ENCODE data around the gene MXRA7.

MXRA7 gene

GRCh38 chr17:76691379-76692191 lies 19.2 kb downstream of the MXRA7 start:
- DNase-seq = no peak

- no peak for DNase-seq
Observed at GRCh38 chr17:76690596-76691280, 20.0 kb downstream of the MXRA7 start.

- no peak for DNase-seq
Observed at GRCh38 chr17:76689859-76690258, 20.9 kb downstream of the MXRA7 start.

- no peak for DNase-seq
Observed at GRCh38 chr17:76688165-76688622, 22.6 kb downstream of the MXRA7 start.

- no peak for DNase-seq
Observed at GRCh38 chr17:76687298-76688164, 23.2 kb downstream of the MXRA7 start.

GRCh38 chr17:76686538-76687297 lies 24.0 kb downstream of the MXRA7 start:
- no peak for DNase-seq

- no peak for DNase-seq
Observed at GRCh38 chr17:76685846-76686245, 24.9 kb downstream of the MXRA7 start.

- no peak for DNase-seq
Observed at GRCh38 chr17:76685366-76685765, 25.4 kb downstream of the MXRA7 start.

- no peak for DNase-seq
Observed at GRCh38 chr17:76684756-76685155, 26.0 kb downstream of the MXRA7 start.

GRCh38 chr17:76683921-76684745 lies 26.6 kb downstream of the MXRA7 start:
- no peak for DNase-seq

- DNase-seq = no peak
Observed at GRCh38 chr17:76683011-76683755, 27.6 kb downstream of the MXRA7 start.

- DNase-seq = no peak
Observed at GRCh38 chr17:76682296-76682695, 28.5 kb downstream of the MXRA7 start.

GRCh38 chr17:76681222-76682137 lies 29.3 kb downstream of the MXRA7 start:
- peak; percentile 59 for DNase-seq

- DNase-seq = no peak
Observed at GRCh38 chr17:76679239-76679638, 31.5 kb downstream of the MXRA7 start.

- no peak for DNase-seq
Observed at GRCh38 chr17:76678330-76678729, 32.4 kb downstream of the MXRA7 start.

- no peak for DNase-seq
Observed at GRCh38 chr17:76677406-76677805, 33.4 kb downstream of the MXRA7 start.

GRCh38 chr17:76676629-76677028 lies 34.1 kb downstream of the MXRA7 start:
- DNase-seq = no peak

GRCh38 chr17:76675648-76676047 lies 35.1 kb downstream of the MXRA7 start:
- DNase-seq = no peak

- DNase-seq = no peak
Observed at GRCh38 chr17:76674600-76674999, 36.2 kb downstream of the MXRA7 start.

- no peak for DNase-seq
Observed at GRCh38 chr17:76673729-76674128, 37.0 kb downstream of the MXRA7 start.

All from GDM1 (cell line).